Measurements from ENCODE around the gene SMIM36.
"Not testable (repeated sequence)": the region's sequence is repeated elsewhere in the genome, so short reads cannot be mapped to it uniquely, and the experiment has no call there.

The SMIM36 gene

DNA sequence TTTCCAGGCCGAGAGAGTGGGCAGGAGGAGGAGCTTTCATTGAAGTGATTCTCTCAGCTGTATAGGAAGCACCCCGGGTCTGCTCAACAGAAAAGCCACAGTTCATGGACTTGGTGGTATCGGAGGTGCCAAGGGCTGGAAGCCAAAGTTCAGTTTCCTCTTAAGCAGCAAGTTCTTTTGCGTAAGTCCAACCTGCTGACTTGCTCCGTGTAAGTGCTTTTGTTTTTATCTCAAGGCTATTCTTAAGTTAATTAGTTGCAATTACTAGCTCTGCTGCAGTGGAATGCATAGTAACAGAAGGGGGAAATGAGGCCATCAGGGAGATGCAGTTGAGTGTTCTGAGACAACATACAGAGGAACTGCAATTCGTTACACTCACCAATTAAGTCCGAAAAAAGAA lies 44.6 kb downstream of the SMIM36 start:
- Histone ChIP-seq H3K27me3 (ENCODE audit: control insufficient read depth, insufficient read depth, low read length) (no peaks in the 10 kb centered on the region), H3K4me2 (ENCODE audit: low read length) (no peak overlapping the region), H3K9me3 (replicated peaks; ENCODE audit: low read length) (no peaks in the 10 kb centered on the region), H3K4me3 (ENCODE audit: low read length) (no peak overlapping the region), H3K4me1 (ENCODE audit: control insufficient read depth, insufficient read depth, low read length) (peaks cover 2% of the 10 kb centered on the region), H3K9ac (ENCODE audit: low read depth, low read length) (no peak overlapping the region), H3K36me3 (ENCODE audit: insufficient read depth, low read length) (no peaks in the 10 kb centered on the region)

DNA sequence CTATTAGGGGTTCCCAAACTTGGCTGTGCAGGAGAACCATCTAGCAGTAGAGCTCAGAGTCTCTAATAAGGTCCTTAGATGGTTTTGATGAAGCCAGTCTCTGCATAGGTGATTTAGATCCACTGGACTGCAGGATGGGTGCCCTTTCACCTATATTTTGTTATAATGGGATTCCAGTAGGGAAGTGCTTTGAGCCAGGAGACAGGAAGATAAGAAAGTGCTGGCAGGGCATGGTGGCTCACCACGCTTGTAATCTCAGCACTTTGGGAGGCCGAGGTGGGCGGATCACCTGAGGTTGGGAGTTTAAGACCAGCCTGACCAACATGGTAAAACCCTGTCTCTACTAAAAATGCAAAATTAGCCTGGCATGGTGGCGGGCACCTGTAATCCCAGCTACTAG lies 45.5 kb downstream of the SMIM36 start:
- H3K27me3 ChIP-seq (ENCODE audit: control insufficient read depth, insufficient read depth, low read length); H3K4me3 ChIP-seq (ENCODE audit: low read length); H3K4me1 ChIP-seq (ENCODE audit: control insufficient read depth, insufficient read depth, low read length); H3K9me3 ChIP-seq (replicated peaks; ENCODE audit: low read length); H3K9ac ChIP-seq (ENCODE audit: low read depth, low read length); H3K36me3 ChIP-seq (ENCODE audit: insufficient read depth, low read length); H3K4me2 ChIP-seq (ENCODE audit: low read length): not testable (repeated sequence)

DNA sequence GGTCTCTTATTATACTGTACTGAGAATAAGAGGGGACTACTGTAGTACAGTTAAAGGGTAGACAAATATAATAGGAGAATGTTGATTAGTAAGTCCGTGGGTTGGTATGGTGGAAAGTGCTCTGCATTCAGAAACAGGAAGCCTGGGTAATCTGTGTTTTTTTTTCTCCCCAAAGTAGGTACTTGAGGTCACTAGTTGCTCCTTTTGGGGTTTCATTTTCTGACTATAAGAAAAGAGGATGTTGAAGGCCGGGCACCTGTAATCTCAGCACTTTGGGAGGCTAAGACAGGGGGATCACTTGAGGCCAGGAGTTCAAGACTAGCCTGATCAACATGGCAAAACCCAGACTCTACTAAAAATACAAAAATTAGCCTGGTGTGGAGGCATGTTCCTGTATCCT lies 47.7 kb downstream of the SMIM36 start:
- no peak overlapping the region for H3K9ac ChIP-seq (ENCODE audit: low read depth, low read length)
- H3K4me2 ChIP-seq (ENCODE audit: low read length) = no peak overlapping the region
- no peaks in the 10 kb centered on the region for H3K27me3 ChIP-seq (ENCODE audit: control insufficient read depth, insufficient read depth, low read length)
- H3K4me1 ChIP-seq (ENCODE audit: control insufficient read depth, insufficient read depth, low read length) = peaks cover 15% of the 10 kb centered on the region
- no peak overlapping the region for H3K4me3 ChIP-seq (ENCODE audit: low read length)
- H3K36me3 ChIP-seq (ENCODE audit: insufficient read depth, low read length) = no peaks in the 10 kb centered on the region
- no peaks in the 10 kb centered on the region for H3K9me3 ChIP-seq (replicated peaks; ENCODE audit: low read length)

DNA sequence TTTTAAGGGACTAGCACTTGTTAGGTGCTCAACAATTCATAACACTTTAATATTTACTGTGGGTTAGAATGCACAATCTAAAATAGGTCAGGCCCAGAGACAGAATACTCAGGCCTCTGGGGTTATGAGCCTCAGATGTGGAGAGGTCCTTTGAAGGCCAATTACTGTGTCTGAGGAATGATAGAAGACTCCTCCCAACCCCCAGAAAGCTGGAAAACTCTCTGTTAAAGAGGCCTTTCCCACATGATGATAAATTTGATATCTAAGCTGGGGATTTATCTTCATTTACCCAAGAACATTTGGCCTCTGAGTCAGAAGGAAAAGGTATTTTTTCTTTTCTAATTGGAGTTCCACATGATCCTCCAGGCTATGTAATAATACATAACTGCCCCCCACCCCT lies 48.5 kb downstream of the SMIM36 start:
- Histone ChIP-seq H3K27me3 (ENCODE audit: control insufficient read depth, insufficient read depth, low read length) (no peaks in the 10 kb centered on the region), H3K9ac (ENCODE audit: low read depth, low read length) (no peak overlapping the region), H3K9me3 (replicated peaks; ENCODE audit: low read length) (no peaks in the 10 kb centered on the region), H3K4me2 (ENCODE audit: low read length) (no peak overlapping the region), H3K4me3 (ENCODE audit: low read length) (no peak overlapping the region), H3K4me1 (ENCODE audit: control insufficient read depth, insufficient read depth, low read length) (peaks cover 22% of the 10 kb centered on the region), H3K36me3 (ENCODE audit: insufficient read depth, low read length) (no peaks in the 10 kb centered on the region)

DNA sequence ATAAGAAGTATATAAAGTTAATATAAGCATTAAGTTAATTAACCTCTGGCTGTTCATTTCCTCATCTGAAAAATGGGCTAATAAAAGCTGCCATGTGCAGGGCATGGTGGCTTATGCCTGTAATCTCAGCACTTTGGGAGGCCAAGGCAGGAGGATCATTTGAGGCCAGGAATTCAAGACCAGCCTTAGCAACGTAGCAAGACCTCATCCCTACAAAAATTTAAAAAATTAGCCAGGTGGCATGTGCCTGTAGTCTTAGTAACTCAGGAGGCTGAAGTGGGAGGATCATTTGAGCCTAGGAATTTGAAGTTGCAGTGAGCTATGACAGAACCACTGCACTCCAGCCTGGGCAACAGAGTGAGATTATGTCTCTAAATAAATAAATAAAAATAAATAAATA lies 49.0 kb downstream of the SMIM36 start:
- H3K9me3 ChIP-seq (replicated peaks; ENCODE audit: low read length) = no peaks in the 10 kb centered on the region
- no peak overlapping the region for H3K4me2 ChIP-seq (ENCODE audit: low read length)
- no peaks in the 10 kb centered on the region for H3K36me3 ChIP-seq (ENCODE audit: insufficient read depth, low read length)
- H3K4me1 ChIP-seq (ENCODE audit: control insufficient read depth, insufficient read depth, low read length) = peaks cover 22% of the 10 kb centered on the region
- no peak overlapping the region for H3K9ac ChIP-seq (ENCODE audit: low read depth, low read length)
- H3K27me3 ChIP-seq (ENCODE audit: control insufficient read depth, insufficient read depth, low read length) = no peaks in the 10 kb centered on the region
- no peak overlapping the region for H3K4me3 ChIP-seq (ENCODE audit: low read length)

DNA sequence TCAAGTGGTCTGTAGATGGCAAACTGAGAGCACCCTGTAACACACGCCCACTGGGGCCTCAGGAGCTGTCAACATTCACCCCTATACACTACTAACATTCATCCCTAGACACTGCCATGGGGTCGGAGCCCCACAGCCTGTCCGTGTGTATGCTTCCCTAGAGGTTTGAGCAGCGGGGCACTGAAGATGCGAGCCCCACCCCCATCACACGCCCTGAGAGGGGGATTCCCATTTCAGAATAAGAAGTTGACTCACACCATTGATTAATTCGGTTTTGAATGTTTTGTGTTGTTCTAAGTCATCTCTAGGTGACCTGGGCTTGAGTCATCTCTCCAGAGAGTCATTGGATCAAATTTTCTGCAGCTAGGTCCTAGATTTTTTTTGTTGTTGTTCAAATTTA lies 52.3 kb downstream of the SMIM36 start:
- Histone ChIP-seq H3K36me3 (ENCODE audit: insufficient read depth, low read length) (no peaks in the 10 kb centered on the region), H3K4me1 (ENCODE audit: control insufficient read depth, insufficient read depth, low read length) (peaks cover 52% of the 10 kb centered on the region), H3K9me3 (replicated peaks; ENCODE audit: low read length) (no peaks in the 10 kb centered on the region), H3K4me2 (ENCODE audit: low read length) (peak overlapping the region; percentile 45), H3K27me3 (ENCODE audit: control insufficient read depth, insufficient read depth, low read length) (no peaks in the 10 kb centered on the region), H3K9ac (ENCODE audit: low read depth, low read length) (no peak overlapping the region), H3K4me3 (ENCODE audit: low read length) (no peak overlapping the region)

DNA sequence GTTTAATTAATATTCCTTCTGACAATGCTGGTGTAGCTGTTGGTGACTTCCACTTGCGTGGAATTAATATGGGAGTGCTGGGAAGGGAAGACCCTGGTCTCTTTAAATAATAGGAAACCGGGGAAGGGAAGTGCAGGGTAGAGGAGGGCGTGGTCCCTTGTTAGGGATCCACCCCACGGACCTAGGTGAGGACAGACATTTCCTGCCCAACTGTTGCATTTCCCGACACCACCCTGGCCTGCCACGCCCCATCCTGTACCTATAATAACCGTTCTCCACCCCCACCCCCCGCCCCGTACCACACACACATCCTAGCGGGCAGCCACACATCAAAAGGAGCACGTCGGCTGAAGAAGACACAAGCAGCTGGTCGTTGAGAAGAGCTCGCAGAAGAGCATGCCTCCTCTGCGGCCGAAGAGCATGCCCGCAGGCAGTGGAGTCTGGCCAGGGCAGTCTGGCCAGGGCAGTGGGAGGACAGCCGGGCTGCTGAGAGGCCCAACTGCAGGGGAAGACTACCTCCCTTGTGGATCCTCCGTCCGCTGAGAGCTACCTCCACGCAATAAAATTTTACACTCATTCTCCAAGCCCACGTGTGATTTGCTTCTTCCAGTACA lies 52.9 kb downstream of the SMIM36 start:
- no peak overlapping the region for H3K9ac ChIP-seq (ENCODE audit: low read depth, low read length)
- H3K9me3 ChIP-seq (replicated peaks; ENCODE audit: low read length) = no peaks in the 10 kb centered on the region
- no peak overlapping the region for H3K4me3 ChIP-seq (ENCODE audit: low read length)
- H3K4me1 ChIP-seq (ENCODE audit: control insufficient read depth, insufficient read depth, low read length) = peaks cover 55% of the 10 kb centered on the region
- H3K36me3 ChIP-seq (ENCODE audit: insufficient read depth, low read length) = no peaks in the 10 kb centered on the region
- no peaks in the 10 kb centered on the region for H3K27me3 ChIP-seq (ENCODE audit: control insufficient read depth, insufficient read depth, low read length)
- H3K4me2 ChIP-seq (ENCODE audit: low read length) = peak overlapping the region; percentile 45

DNA sequence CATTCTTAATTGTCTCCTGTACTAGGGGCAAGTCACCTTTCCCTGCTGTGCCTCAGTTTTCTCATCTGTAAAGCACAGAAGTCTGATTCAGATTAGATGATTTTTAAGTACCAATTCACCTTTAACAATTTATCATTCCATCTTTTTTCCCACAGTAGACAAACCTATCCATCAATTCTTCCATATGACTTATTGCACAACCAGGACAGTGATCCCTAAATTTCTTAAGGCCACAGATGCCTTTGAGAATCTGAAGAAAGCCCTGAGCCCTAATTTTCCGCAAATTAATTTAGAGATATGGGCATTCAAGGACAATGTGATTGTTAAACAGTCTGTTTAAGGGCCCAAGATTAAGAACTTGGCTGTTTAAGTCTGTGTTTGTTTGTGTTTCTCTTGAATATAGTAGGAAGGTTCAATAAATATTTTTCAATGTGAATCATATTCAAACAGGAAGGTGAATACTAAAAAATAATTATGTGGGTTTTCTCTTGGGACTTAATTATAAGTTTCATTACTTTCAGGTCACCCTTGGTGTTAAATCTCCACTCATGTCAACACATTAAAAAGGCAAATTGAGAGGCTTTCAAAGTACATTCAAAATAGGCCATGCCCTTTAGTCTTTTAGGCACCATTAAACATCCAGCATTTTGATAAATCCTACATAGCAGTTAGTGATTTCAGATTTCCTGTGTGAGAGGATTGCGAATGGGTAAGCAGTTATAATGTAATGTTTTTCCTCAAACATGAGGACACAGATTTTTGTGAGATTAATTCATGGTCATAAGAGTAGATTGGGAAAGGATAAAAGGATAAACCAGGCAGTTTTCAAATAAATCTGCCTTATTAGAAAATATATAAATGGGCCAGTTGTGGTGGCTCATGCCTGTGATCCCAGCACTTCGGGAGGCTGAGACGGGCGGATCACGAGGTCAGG lies 54.7 kb downstream of the SMIM36 start:
- Histone ChIP-seq H3K4me1 (ENCODE audit: control insufficient read depth, insufficient read depth, low read length) (peaks cover 74% of the 10 kb centered on the region), H3K9ac (ENCODE audit: low read depth, low read length) (no peak overlapping the region), H3K4me2 (ENCODE audit: low read length) (peak overlapping the region; percentile 37), H3K4me3 (ENCODE audit: low read length) (no peak overlapping the region), H3K27me3 (ENCODE audit: control insufficient read depth, insufficient read depth, low read length) (no peaks in the 10 kb centered on the region), H3K9me3 (replicated peaks; ENCODE audit: low read length) (no peaks in the 10 kb centered on the region), H3K36me3 (ENCODE audit: insufficient read depth, low read length) (no peaks in the 10 kb centered on the region)

DNA sequence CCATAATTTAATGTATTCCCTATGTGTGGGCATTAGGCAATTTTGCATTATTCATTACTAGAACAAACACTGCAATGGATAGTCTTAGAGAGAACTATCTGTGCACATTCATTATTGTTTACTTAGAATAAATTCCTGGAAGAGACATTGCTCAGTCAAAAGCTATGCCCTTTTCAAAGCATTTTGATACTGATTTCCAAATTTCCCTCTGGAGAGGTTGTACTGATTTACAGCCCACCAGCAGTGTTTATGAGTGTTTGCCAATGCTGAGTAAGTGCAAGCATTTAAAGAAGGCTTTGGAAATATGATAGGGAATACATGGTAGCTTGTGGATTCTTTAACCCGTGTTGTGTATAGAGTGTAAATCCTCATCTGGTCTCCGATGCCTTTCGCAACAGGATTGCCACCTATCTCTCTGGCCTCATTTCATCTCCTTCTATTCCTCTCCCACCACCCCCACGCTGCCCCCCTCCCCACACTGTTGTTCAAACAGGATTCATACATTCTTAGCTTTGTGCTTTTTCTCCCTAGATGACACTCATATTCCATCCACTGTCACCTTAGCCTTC lies 56.3 kb downstream of the SMIM36 start:
- H3K9ac ChIP-seq (ENCODE audit: low read depth, low read length) = no peak overlapping the region
- H3K9me3 ChIP-seq (replicated peaks; ENCODE audit: low read length) = no peaks in the 10 kb centered on the region
- H3K4me2 ChIP-seq (ENCODE audit: low read length) = peak overlapping the region; percentile 12
- H3K4me1 ChIP-seq (ENCODE audit: control insufficient read depth, insufficient read depth, low read length) = peaks cover 79% of the 10 kb centered on the region
- H3K4me3 ChIP-seq (ENCODE audit: low read length) = no peak overlapping the region
- no peaks in the 10 kb centered on the region for H3K36me3 ChIP-seq (ENCODE audit: insufficient read depth, low read length)
- no peaks in the 10 kb centered on the region for H3K27me3 ChIP-seq (ENCODE audit: control insufficient read depth, insufficient read depth, low read length)

DNA sequence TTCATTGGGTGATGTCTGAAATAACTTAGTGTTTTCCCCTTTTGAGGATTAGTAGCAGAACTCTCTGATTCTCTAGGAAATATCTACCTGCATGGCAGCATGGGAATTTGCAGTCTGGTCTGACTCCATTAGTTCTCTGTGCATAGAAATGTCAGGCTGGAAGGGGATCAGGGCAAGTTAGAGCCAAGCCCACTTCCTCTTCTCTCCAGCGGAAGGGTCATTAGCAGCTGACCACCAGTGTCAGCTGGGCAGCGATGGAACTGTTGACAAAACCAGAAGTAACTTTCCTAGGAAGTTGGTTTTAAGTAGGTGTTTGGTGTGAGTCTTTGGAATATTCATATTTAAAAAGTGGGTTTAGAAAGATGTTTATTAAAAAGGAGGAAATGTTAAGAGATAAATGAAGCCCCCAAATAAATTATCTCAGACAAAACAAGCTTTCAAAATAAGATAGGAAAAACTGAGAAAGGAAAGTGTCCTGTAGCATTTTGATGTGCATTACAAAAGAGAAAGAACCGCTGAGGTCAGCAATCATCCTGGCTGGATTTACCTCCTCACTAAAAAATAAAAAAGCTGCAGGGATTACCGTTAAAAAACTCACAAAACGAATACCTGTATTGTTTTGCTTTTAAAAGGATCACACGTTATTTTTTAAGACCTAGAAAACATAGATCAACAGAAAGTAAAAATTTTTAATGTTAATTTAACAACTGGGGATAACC lies 57.3 kb downstream of the SMIM36 start:
- Histone ChIP-seq H3K4me1 (ENCODE audit: control insufficient read depth, insufficient read depth, low read length) (peaks cover 72% of the 10 kb centered on the region), H3K4me3 (ENCODE audit: low read length) (no peak overlapping the region), H3K36me3 (ENCODE audit: insufficient read depth, low read length) (no peaks in the 10 kb centered on the region), H3K9ac (ENCODE audit: low read depth, low read length) (no peak overlapping the region), H3K27me3 (ENCODE audit: control insufficient read depth, insufficient read depth, low read length) (no peaks in the 10 kb centered on the region), H3K4me2 (ENCODE audit: low read length) (peak overlapping the region; percentile 12), H3K9me3 (replicated peaks; ENCODE audit: low read length) (no peaks in the 10 kb centered on the region)

DNA sequence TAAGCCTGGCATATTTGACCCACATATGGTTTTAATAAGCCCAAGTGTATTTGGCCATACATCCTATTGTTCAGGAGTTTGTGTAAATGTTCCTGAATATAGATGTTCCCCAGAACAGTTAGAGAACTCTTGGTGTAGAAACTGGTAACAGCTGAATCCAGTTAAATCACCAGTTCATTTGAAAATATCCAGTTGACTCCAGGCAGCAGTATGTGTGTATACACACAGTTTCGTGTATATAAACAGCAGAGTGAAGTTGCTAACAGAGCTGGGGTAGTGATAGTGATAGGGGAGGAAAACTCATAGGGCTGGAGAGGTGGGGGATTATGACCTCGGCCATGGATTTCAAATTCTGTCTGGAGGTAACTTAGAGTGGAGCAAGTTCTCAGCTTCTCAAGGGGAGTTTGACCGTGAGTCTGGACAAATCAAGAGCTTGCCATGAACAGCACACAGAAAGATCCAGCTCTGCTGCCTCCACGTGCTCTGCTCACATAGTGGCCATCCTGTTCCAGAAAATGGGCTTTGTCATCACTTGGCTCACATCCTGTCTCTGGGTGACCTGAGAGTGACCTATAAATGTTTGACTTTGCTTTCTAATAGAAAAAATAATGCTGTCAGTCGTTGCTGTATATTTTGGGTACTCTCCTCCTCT lies 59.0 kb downstream of the SMIM36 start:
- H3K9me3 ChIP-seq (replicated peaks; ENCODE audit: low read length) = no peaks in the 10 kb centered on the region
- H3K4me1 ChIP-seq (ENCODE audit: control insufficient read depth, insufficient read depth, low read length) = peaks cover 67% of the 10 kb centered on the region
- no peaks in the 10 kb centered on the region for H3K27me3 ChIP-seq (ENCODE audit: control insufficient read depth, insufficient read depth, low read length)
- H3K9ac ChIP-seq (ENCODE audit: low read depth, low read length) = peak overlapping the region; percentile 60
- H3K36me3 ChIP-seq (ENCODE audit: insufficient read depth, low read length) = no peaks in the 10 kb centered on the region
- H3K4me3 ChIP-seq (ENCODE audit: low read length) = no peak overlapping the region
- H3K4me2 ChIP-seq (ENCODE audit: low read length) = peak overlapping the region; percentile 52

All from skeletal muscle satellite cell (primary cell).